Neutrophil (primary cell): ENCODE results near the gene NELFCD.

Experiments
- H3K27ac ChIP-seq: fragments of 200-600 bp; sonication (generic); 2 replicates; pipeline ENCODE4 v1.5.1; 2016; ENCODE audit warnings: mild to moderate bottlenecking, moderate library complexity
- H3K27me3 ChIP-seq: fragments of 200-600 bp; sonication (generic); 2 replicates; pipeline ENCODE4 v1.6.0; 2016; ENCODE audit warnings: mild to moderate bottlenecking
- H3K36me3 ChIP-seq: fragments of 200-600 bp; sonication (generic); 2 replicates; pipeline ENCODE4 v1.5.1; 2017
- H3K4me1 ChIP-seq, 2 experiments: fragments of 200-600 bp in 1 of 2; sonication (generic) in 1 of 2; 1 replicate in 1 of 2; 2 replicates in 1 of 2; pipeline versions ENCODE4 v1.5.1 to v1.6.1; 2013 to 2016; ENCODE audit warnings: low read depth in 1 of 2, low read length in 1 of 2, mild to moderate bottlenecking in 1 of 2, moderate library complexity in 1 of 2; ENCODE audit not compliant: control insufficient read depth in 1 of 2, insufficient read depth in 1 of 2
- H3K4me3 ChIP-seq, 2 experiments: fragments of 200-600 bp in 1 of 2; sonication (generic) in 1 of 2; 1 replicate in 1 of 2; 2 replicates in 1 of 2; pipeline ENCODE4 v1.5.1; 2013 to 2016; ENCODE audit warnings: low read depth in 1 of 2, low read length in 1 of 2, mild to moderate bottlenecking in 1 of 2, moderate library complexity in 1 of 2
- H3K9me3 ChIP-seq: fragments of 200-600 bp; sonication (generic); 2 replicates; pipeline ENCODE4 v1.5.1; 2016
- TF ChIP-seq, protein P1 (sequence below): fragments of 200-600 bp; sonication (generic); IDR thresholded peaks from 2 replicates; pipeline ENCODE4 v1.5.1; 2016; ENCODE audit warnings: antibody characterized with exemption

The NELFCD gene

DNA sequence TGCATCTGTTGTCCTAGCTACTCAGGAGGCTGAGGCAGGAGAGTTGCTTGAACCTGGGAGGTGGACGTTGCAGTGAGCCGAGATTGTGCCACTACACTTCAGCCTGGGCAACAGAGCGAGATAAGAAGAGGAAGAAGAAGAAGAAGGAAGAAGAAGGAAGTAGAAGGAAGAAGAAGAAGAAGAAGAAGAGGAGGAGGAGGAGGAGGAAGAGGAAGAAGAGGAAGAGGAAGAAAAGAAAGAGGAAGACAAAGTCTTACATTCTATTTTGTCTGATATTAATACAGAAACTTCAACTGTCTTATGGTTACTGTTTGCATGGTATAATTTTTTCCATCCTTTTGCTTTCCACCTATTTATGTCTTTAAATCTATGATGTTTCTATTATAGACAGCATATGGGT is 7.2 kb upstream of the NELFCD start:
- TF ChIP-seq, protein P1, sequence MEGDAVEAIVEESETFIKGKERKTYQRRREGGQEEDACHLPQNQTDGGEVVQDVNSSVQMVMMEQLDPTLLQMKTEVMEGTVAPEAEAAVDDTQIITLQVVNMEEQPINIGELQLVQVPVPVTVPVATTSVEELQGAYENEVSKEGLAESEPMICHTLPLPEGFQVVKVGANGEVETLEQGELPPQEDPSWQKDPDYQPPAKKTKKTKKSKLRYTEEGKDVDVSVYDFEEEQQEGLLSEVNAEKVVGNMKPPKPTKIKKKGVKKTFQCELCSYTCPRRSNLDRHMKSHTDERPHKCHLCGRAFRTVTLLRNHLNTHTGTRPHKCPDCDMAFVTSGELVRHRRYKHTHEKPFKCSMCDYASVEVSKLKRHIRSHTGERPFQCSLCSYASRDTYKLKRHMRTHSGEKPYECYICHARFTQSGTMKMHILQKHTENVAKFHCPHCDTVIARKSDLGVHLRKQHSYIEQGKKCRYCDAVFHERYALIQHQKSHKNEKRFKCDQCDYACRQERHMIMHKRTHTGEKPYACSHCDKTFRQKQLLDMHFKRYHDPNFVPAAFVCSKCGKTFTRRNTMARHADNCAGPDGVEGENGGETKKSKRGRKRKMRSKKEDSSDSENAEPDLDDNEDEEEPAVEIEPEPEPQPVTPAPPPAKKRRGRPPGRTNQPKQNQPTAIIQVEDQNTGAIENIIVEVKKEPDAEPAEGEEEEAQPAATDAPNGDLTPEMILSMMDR = no peak
- Histone ChIP-seq H3K4me3 (no peak overlapping the region), H3K4me1 (peaks cover 10 to 12% of the 10 kb centered on the region in 2 experiments), H3K27ac (peak overlapping the region; percentile 62), H3K9me3 (no peaks in the 10 kb centered on the region), H3K27me3 (peaks cover 11% of the 10 kb centered on the region), H3K36me3 (no peaks in the 10 kb centered on the region)

DNA sequence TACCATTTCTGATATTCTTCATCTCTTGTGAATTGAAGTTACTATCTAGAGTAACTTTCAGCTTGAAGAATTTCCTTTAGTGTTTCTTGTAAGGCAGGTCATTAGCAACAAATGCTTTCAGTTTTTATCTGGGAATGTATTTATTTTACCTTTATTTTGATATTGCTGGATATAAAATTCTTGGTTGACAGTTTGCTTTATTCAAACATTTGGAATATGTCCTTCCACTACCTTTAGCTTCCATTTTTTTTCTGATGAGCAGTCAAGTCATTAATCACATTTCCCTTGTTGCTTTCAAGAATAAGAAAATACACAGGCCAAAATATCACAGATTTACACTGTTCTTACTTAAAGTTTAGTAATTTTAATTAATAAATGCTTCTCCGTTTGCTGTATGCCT is 5.7 kb upstream of the NELFCD start:
- no peak overlapping the region for H3K27ac ChIP-seq
- no peaks in the 10 kb centered on the region for H3K9me3 ChIP-seq
- TF ChIP-seq, protein P1 = no peak
- peaks cover 10 to 13% of the 10 kb centered on the region in 2 experiments for H3K4me1 ChIP-seq
- H3K27me3 ChIP-seq = peaks cover under 1% of the 10 kb centered on the region
- H3K4me3 ChIP-seq = no peak overlapping the region
- no peaks in the 10 kb centered on the region for H3K36me3 ChIP-seq

DNA sequence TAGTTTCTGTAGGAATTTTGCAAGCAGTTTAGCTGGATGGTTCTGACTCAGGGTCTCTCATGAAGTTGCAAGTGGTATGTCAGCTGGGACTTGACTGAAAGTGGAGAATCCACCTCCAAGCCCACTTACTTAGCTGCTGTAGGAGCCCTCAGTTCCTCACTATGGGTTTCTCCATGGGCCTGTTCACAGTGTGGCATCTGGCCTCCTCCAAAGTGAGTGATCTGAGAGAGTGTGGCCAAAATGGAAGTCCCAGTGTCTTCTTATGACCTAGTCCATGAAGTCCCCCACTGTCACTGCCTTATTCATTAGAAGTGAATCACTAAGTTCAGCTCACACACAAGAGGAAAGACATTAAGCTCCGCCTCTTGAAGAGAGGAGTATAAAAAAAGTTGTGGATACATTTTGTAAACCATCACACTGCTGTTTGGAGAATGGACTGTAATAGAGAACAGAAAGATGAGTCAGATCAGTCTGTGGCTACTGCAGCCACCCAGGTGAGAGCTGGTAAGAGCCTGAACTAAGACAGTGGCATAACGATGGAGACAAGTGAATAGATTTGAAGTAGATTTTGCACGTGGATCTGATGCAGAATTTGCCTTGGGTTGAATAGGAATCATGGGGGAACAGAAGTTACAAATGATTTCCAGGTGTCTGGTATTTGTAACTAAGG is 4.9 kb upstream of the NELFCD start:
- Histone ChIP-seq H3K27ac (no peak overlapping the region), H3K4me3 (no peak overlapping the region), H3K4me1 (peaks cover 15 to 18% of the 10 kb centered on the region in 2 experiments), H3K36me3 (no peaks in the 10 kb centered on the region), H3K27me3 (no peaks in the 10 kb centered on the region), H3K9me3 (no peaks in the 10 kb centered on the region)
- TF ChIP-seq, protein P1 = no peak

DNA sequence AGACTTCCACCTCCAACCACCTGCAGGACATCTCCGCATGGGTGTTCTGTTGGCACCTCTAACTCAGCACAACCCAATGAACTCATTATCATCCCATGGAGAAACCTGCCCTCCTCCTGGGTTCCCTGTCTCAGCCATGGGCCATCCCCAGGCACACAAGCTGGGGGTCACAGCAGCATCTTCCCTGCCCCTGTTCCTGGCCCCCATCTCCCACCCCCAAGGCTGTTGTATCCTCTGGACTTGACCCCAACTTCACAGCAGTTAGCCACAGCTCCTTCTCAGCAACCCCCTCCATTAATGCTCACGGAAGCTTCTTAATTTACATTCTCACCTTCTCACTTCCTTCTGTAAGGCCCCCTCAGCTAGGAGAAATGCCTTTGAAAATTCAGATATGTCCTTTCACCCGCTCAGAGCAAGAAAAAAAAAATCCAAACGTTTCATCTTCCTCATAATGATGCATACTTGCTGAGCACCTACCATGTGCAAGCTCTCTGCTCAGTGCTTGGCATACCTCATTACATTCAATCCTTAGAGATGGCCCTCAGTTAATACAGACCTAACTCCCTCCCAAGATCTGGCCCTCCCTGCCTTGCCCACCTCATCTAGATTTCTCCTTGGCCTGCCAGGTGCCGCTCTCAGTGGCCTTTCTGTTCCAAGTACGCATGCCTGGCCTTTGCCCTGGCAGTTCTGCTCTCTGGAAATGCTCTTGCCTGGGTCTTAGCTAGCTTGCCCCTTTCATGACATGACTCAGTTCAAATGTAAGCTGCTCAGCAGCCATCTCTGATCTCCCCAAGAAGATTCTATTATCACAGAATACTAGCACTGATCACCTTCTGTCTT is 2.5 kb upstream of the NELFCD start:
- H3K9me3 ChIP-seq = no peaks in the 10 kb centered on the region
- no peaks in the 10 kb centered on the region for H3K27me3 ChIP-seq
- no peaks in the 10 kb centered on the region for H3K36me3 ChIP-seq
- no peak overlapping the region for H3K27ac ChIP-seq
- no peak overlapping the region for H3K4me3 ChIP-seq
- TF ChIP-seq, protein P1 = no peak
- peaks cover 18 to 23% of the 10 kb centered on the region in 2 experiments for H3K4me1 ChIP-seq

DNA sequence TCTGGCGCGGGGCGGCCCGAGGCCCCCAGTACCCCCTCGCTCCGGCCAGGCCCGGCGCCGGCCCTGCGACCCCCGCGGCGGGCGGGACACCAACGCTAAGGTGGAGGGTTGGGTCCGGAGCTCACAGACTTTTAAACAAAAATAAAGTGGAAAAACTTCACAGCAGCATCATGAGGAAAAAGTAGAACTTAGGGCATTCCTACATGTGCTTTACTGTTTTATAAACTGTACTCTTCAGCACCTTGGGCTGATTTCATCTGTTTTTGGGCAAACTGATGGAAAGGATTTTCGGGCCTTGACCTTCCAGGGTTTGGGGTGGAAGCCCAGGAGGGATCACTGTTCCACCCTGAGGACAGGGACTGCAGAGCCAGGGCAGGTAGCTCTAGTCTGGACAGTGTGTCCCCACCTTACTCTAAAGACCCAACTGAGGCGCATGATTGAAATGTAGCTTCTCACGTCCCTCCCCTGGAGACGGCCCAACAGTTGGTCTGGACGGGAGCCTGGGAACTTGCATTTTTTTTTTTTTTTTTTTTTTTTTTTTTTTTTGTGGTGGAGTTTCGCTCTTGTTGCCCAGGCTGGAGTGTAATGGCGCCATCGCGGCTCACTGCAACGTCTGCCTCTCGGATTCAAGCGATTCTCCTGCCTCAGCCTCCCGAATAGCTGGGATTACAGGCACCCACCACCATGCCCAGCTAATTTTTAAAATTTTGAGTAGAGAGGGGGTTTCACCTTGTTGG is 740 bp downstream of the NELFCD start:
- Histone ChIP-seq H3K27me3 (no peaks in the 10 kb centered on the region), H3K36me3 (peaks cover 14% of the 10 kb centered on the region), H3K9me3 (no peaks in the 10 kb centered on the region), H3K4me3 (peak overlapping the region; percentile 89), H3K4me1 (peaks cover 10 to 13% of the 10 kb centered on the region in 2 experiments), H3K27ac (peak overlapping the region; percentile 69)
- TF ChIP-seq, protein P1 = no peak
